Measurements from ENCODE around the gene PEX26. TPM values are rescaled to one million over a fixed set of nuclear protein-coding genes. Genes with fewer than 3 reads are reported as not detected.
A peak's percentile ranks its signal among the peaks of the same experiment; 100 is the strongest.

The PEX26 gene
- total RNA-seq, 6 experiments from 2014 or later, result 22.7 to 42.5 (median 25.0) TPM

GRCh38 chr22:18088825-18089568, 11.2 kb downstream of the PEX26 start:
- DNase-seq, result no peak
- no peak overlapping the region for H3K4me3 ChIP-seq
- 73% methylated on average over 8 of the region's 11 CpGs for WGBS (ENCODE audit: insufficient coverage, low coverage, low lambda C conversion rate, missing lambda C conversion rate)

GRCh38 chr22:18090286-18090685, 12.5 kb downstream of the PEX26 start:
- peaks cover 0 to 25% (median 9%) of the 10 kb centered on the region in 4 donors for H3K36me3 ChIP-seq
- H3K4me3 ChIP-seq, result no peak overlapping the region
- intact Hi-C loops (cut with DNase I), result no loop called here
- H3K27ac ChIP-seq, result no peak overlapping the region
- H3K9me3 ChIP-seq, result no peaks in the 10 kb centered on the region
- DNase-seq (no peak), ATAC-seq (no peak)
- H3K4me1 ChIP-seq, result peaks cover 0 to 12% (median 5%) of the 10 kb centered on the region in 4 donors
- 95% methylated on average over 7 of the region's 8 CpGs for WGBS (ENCODE audit: insufficient coverage, low coverage, low lambda C conversion rate, missing lambda C conversion rate)
- H3K27me3 ChIP-seq, result no peaks in the 10 kb centered on the region
- TF ChIP-seq POLR2A (IDR thresholded peaks at IDR 0.05) (no peak), CTCF (IDR thresholded peaks at IDR 0.05) (no peak)

More at GRCh38 chr22:18088825-18089568, 11.2 kb downstream of the PEX26 start:
- Histone ChIP-seq H3K4me1 (peaks cover 0 to 13% (median 6%) of the 10 kb centered on the region in 4 donors), H3K27me3 (no peaks in the 10 kb centered on the region), H3K27ac (no peak overlapping the region), H3K9me3 (no peaks in the 10 kb centered on the region), H3K36me3 (peaks cover 0 to 25% (median 10%) of the 10 kb centered on the region in 4 donors)
- intact Hi-C loops (cut with DNase I), result no loop called here
- ATAC-seq, result no peak
- no peak for TF ChIP-seq POLR2A (IDR thresholded peaks at IDR 0.05)
- TF ChIP-seq CTCF (IDR thresholded peaks at IDR 0.05), result no peak

GRCh38 chr22:18091478-18091877, 13.7 kb downstream of the PEX26 start:
- ATAC-seq, result peak; percentile 40

GRCh38 chr22:18091916-18092526, 14.2 kb downstream of the PEX26 start:
- peak overlapping the region; percentile 22 to 51 (median 38) for H3K4me3 ChIP-seq
- peak; percentile 85 to 92 (median 90) for DNase-seq
- ATAC-seq, result peak; percentile 90 to 96 (median 94)
- TF ChIP-seq CTCF (IDR thresholded peaks at IDR 0.05) (peak in 3 of 4 donors; percentile 18 to 34 (median 27)), POLR2A (IDR thresholded peaks at IDR 0.05) (peak; percentile 70)
- H3K27me3 ChIP-seq, result no peaks in the 10 kb centered on the region
- no peaks in the 10 kb centered on the region for H3K9me3 ChIP-seq
- peaks cover 0 to 12% (median 3%) of the 10 kb centered on the region in 4 donors for H3K4me1 ChIP-seq
- peaks cover 0 to 17% (median 9%) of the 10 kb centered on the region in 4 donors for H3K36me3 ChIP-seq
- 14% methylated on average over 18 of the region's 22 CpGs for WGBS (ENCODE audit: insufficient coverage, low coverage, low lambda C conversion rate, missing lambda C conversion rate)
- intact Hi-C loops (cut with DNase I), result no loop called here
- peak overlapping the region; percentile 80 to 87 (median 85) for H3K27ac ChIP-seq

More at GRCh38 chr22:18091478-18091877, 13.7 kb downstream of the PEX26 start:
- peaks cover 0 to 21% (median 9%) of the 10 kb centered on the region in 4 donors for H3K36me3 ChIP-seq
- intact Hi-C loops (cut with DNase I), result no loop called here
- WGBS (ENCODE audit: insufficient coverage, low coverage, low lambda C conversion rate, missing lambda C conversion rate), result 31% methylated on average over 2 of the region's 7 CpGs
- TF ChIP-seq POLR2A (IDR thresholded peaks at IDR 0.05) (no peak), CTCF (IDR thresholded peaks at IDR 0.05) (no peak)
- peak overlapping the region; percentile 80 to 87 (median 85) for H3K27ac ChIP-seq
- no peak for DNase-seq
- H3K4me3 ChIP-seq, result peak overlapping the region; percentile 22 to 51 (median 38)
- H3K27me3 ChIP-seq, result no peaks in the 10 kb centered on the region
- H3K9me3 ChIP-seq, result no peaks in the 10 kb centered on the region
- H3K4me1 ChIP-seq, result peaks cover 0 to 12% (median 3%) of the 10 kb centered on the region in 4 donors

Measured in right lobe of liver (tissue), 6 donors.